ENCODE results near the gene TUBA3D.
"Not testable (repeated sequence)": the region's sequence is repeated elsewhere in the genome, so short reads cannot be mapped to it uniquely, and the experiment has no call there.

The TUBA3D gene

GRCh38 chr2:131482506-131483155 is 6.7 kb downstream of the TUBA3D start:
- intact Hi-C loops (cut with DNase I): not testable (repeated sequence)
- DNase-seq: peak in 1 of 42 donors; percentile 35

GRCh38 chr2:131483981-131484820 is 8.3 kb downstream of the TUBA3D start:
- intact Hi-C loops (cut with DNase I): not testable (repeated sequence)

GRCh38 chr2:131484906-131485460 is 9.1 kb downstream of the TUBA3D start:
- intact Hi-C loops (cut with DNase I); DNase-seq: not testable (repeated sequence)

More at GRCh38 chr2:131483981-131484820, 8.3 kb downstream of the TUBA3D start:
- not testable (repeated sequence) for DNase-seq

GRCh38 chr2:131486201-131486902 is 10.4 kb downstream of the TUBA3D start:
- intact Hi-C loops (cut with DNase I); DNase-seq: not testable (repeated sequence)

- intact Hi-C loops (cut with DNase I): no loop called here
Measured at GRCh38 chr2:131488306-131489205, 12.6 kb downstream of the TUBA3D start.

GRCh38 chr2:131490616-131491468 is 14.9 kb downstream of the TUBA3D start:
- intact Hi-C loops (cut with DNase I): not testable (repeated sequence)
- DNase-seq: peak in 6 of 42 donors; percentile 13 to 42 (median 28)

More at GRCh38 chr2:131488306-131489205, 12.6 kb downstream of the TUBA3D start:
- no peak for DNase-seq

- DNase-seq; intact Hi-C loops (cut with DNase I): not testable (repeated sequence)
Measured at GRCh38 chr2:131491469-131491836, 15.5 kb downstream of the TUBA3D start.

- intact Hi-C loops (cut with DNase I): not testable (repeated sequence)
- peak in 6 of 42 donors; percentile 7 to 42 (median 22) for DNase-seq
Measured at GRCh38 chr2:131492015-131492417, 16.1 kb downstream of the TUBA3D start, which contains the start of gene MZT2A. Gene MZT2A, minus strand, starts transcription at chr2:131492397. Its CDS starts 21 bp downstream, at chr2:131492376.

- peak; percentile 80 to 96 (median 90) for DNase-seq
- intact Hi-C loops (cut with DNase I): no loop called here
Measured at GRCh38 chr2:131492418-131493198, 16.7 kb downstream of the TUBA3D start.

- peak in 5 of 42 donors; percentile 14 to 44 (median 19) for DNase-seq
- intact Hi-C loops (cut with DNase I): no loop called here
Measured at GRCh38 chr2:131493199-131493968, 17.5 kb downstream of the TUBA3D start.

- intact Hi-C loops (cut with DNase I); DNase-seq: not testable (repeated sequence)
Measured at GRCh38 chr2:131495506-131495905, 19.6 kb downstream of the TUBA3D start.

GRCh38 chr2:131498321-131498973 is 22.5 kb downstream of the TUBA3D start:
- intact Hi-C loops (cut with DNase I); DNase-seq: not testable (repeated sequence)

GRCh38 chr2:131503587-131503986 is 27.7 kb downstream of the TUBA3D start:
- intact Hi-C loops (cut with DNase I); DNase-seq: not testable (repeated sequence)

GRCh38 chr2:131504082-131504750 is 28.3 kb downstream of the TUBA3D start:
- intact Hi-C loops (cut with DNase I); DNase-seq: not testable (repeated sequence)

Data from head of caudate nucleus (tissue), 42 donors.